Measurements from ENCODE around the gene ADGRD1.
"Not testable (repeated sequence)": the region's sequence is repeated elsewhere in the genome, so short reads cannot be mapped to it uniquely, and the experiment has no call there.

The ADGRD1 gene

GRCh38 chr12:130987151-130987931, 33.6 kb downstream of the ADGRD1 start:
- DNase-seq (ENCODE audit: low read depth), result no peak

- no peak for DNase-seq (ENCODE audit: low read depth)
These were observed 34.6 kb downstream of the ADGRD1 start for GRCh38 chr12:130988261-130988660.

GRCh38 chr12:130988751-130989150, 35.0 kb downstream of the ADGRD1 start:
- DNase-seq (ENCODE audit: low read depth), result no peak

- DNase-seq (ENCODE audit: low read depth), result no peak
These were observed 35.7 kb downstream of the ADGRD1 start for GRCh38 chr12:130989391-130989790.

GRCh38 chr12:130990034-130990433, 36.3 kb downstream of the ADGRD1 start:
- DNase-seq (ENCODE audit: low read depth), result no peak

GRCh38 chr12:130992448-130992847, 38.7 kb downstream of the ADGRD1 start:
- no peak for DNase-seq (ENCODE audit: low read depth)

- no peak for DNase-seq (ENCODE audit: low read depth)
These were observed 39.4 kb downstream of the ADGRD1 start for GRCh38 chr12:130992979-130993538.

GRCh38 chr12:130993759-130994670, 40.3 kb downstream of the ADGRD1 start:
- DNase-seq (ENCODE audit: low read depth), result no peak

- no peak for DNase-seq (ENCODE audit: low read depth)
These were observed 41.2 kb downstream of the ADGRD1 start for GRCh38 chr12:130994821-130995375.

- not testable (repeated sequence) for DNase-seq (ENCODE audit: low read depth)
These were observed 41.8 kb downstream of the ADGRD1 start for GRCh38 chr12:130995386-130995969.

GRCh38 chr12:130998136-130998535, 44.4 kb downstream of the ADGRD1 start:
- DNase-seq (ENCODE audit: low read depth), result no peak

GRCh38 chr12:131000000-131000486, 46.3 kb downstream of the ADGRD1 start:
- no peak for DNase-seq (ENCODE audit: low read depth)

GRCh38 chr12:131001493-131001892, 47.8 kb downstream of the ADGRD1 start:
- no peak for DNase-seq (ENCODE audit: low read depth)

- DNase-seq (ENCODE audit: low read depth), result no peak
These were observed 48.5 kb downstream of the ADGRD1 start for GRCh38 chr12:131002216-131002631.

GRCh38 chr12:131003036-131003715, 49.5 kb downstream of the ADGRD1 start:
- DNase-seq (ENCODE audit: low read depth), result no peak

- DNase-seq (ENCODE audit: low read depth), result no peak
These were observed 50.0 kb downstream of the ADGRD1 start for GRCh38 chr12:131003716-131004045.

GRCh38 chr12:131004166-131004565, 50.5 kb downstream of the ADGRD1 start:
- DNase-seq (ENCODE audit: low read depth), result no peak

- DNase-seq (ENCODE audit: low read depth), result no peak
These were observed 51.7 kb downstream of the ADGRD1 start for GRCh38 chr12:131005161-131006035.

- DNase-seq (ENCODE audit: low read depth), result no peak
These were observed 52.5 kb downstream of the ADGRD1 start for GRCh38 chr12:131006036-131006735.
